ENCODE results near the gene ACAP2. TPM values are rescaled to one million over a fixed set of nuclear protein-coding genes. Genes with fewer than 3 reads are reported as not detected.

ACAP2 gene
- polyA plus RNA-seq, 2 of the 4 experiments (the other 2 are of a cell fraction): 7.8 to 26.0 TPM

GRCh38 chr3:195460091-195460713 is 17.4 kb upstream of the ACAP2 start:
- TF ChIP-seq REST (IDR thresholded peaks at IDR 0.05): no peak
- TF ChIP-seq HOXB13 (CRISPR knock-in tag; IDR thresholded peaks at IDR 0.05; ENCODE audit: low read depth): no peak
- TF ChIP-seq PHF8 (IDR thresholded peaks at IDR 0.05; ENCODE audit: borderline replicate concordance, low read depth): no peak
- TF ChIP-seq EP300 (IDR thresholded peaks at IDR 0.05): no peak
- TF ChIP-seq POLR2AphosphoS2 (conservative IDR thresholded peaks at IDR 0.05; ENCODE audit: low read length): no peak
- TF ChIP-seq HOXA7 (CRISPR knock-in tag; IDR thresholded peaks at IDR 0.05): no peak
- TF ChIP-seq CBX8 (IDR thresholded peaks at IDR 0.05): no peak
- H3K9me3 ChIP-seq: no peaks in the 10 kb centered on the region
- no peak for DNase-seq (ENCODE audit: low read depth in 1 of 2, low spot score in 1 of 2)
- ChIA-PET POLR2A (no interaction called here), CTCF (interaction anchor here (0.6 kb wide), 1 partner anchor 587 kb away, joined by 3 read pairs; no protein-coding TSS in a partner anchor)
- no peak for FAIRE-seq
- H3K27ac ChIP-seq: no peak overlapping the region
- H3K4me2 ChIP-seq: no peak overlapping the region
- H3K4me1 ChIP-seq: no peaks in the 10 kb centered on the region
- no peak for ATAC-seq
- no peak overlapping the region for H3K4me3 ChIP-seq
- 93% methylated on average over 2 of the region's 2 CpGs for WGBS (ENCODE audit: missing lambda C conversion rate)

GRCh38 chr3:195458316-195458717 is 15.5 kb upstream of the ACAP2 start:
- ATAC-seq (no peak; a peak in 1 of 6 replicates), DNase-seq (ENCODE audit: low read depth in 1 of 2, low spot score in 1 of 2) (no peak), FAIRE-seq (no peak)
- Histone ChIP-seq H3K4me1 (no peaks in the 10 kb centered on the region), H3K9me3 (no peaks in the 10 kb centered on the region), H3K27ac (no peak overlapping the region), H3K4me3 (no peak overlapping the region), H3K4me2 (no peak overlapping the region)
- 66% methylated on average over 2 of the region's 2 CpGs for WGBS (ENCODE audit: missing lambda C conversion rate)
- TF ChIP-seq ATOH8 (CRISPR knock-in tag; IDR thresholded peaks at IDR 0.05; ENCODE audit: low read depth) (no peak), EHMT2 (IDR thresholded peaks at IDR 0.05; ENCODE audit: low read depth) (no peak), ELK1 (IDR thresholded peaks at IDR 0.05; ENCODE audit: low read depth, low read length) (no peak), HOXB5 (CRISPR knock-in tag; IDR thresholded peaks at IDR 0.05) (no peak), RARB (CRISPR knock-in tag; IDR thresholded peaks at IDR 0.05) (no peak), RCOR1 (IDR thresholded peaks at IDR 0.05; ENCODE audit: low read depth, low read length) (no peak), ESRRA (IDR thresholded peaks at IDR 0.05; ENCODE audit: borderline replicate concordance, low read length) (no peak), MAX (IDR thresholded peaks at IDR 0.05) (no peak)
- ChIA-PET POLR2A (no interaction called here), CTCF (no interaction called here)

GRCh38 chr3:195455789-195456188 is 13.0 kb upstream of the ACAP2 start:
- H3K9me3 ChIP-seq: no peaks in the 10 kb centered on the region
- H3K4me3 ChIP-seq: no peak overlapping the region
- no peaks in the 10 kb centered on the region for H3K4me1 ChIP-seq
- ChIA-PET POLR2A (no interaction called here), CTCF (interaction anchor here (1.3 kb wide), 1 partner anchor 185 kb away, joined by 4 read pairs; the partner anchor contains the start of gene XXYLT1)
- DNase-seq (ENCODE audit: low read depth in 1 of 2, low spot score in 1 of 2): no peak
- ATAC-seq: no peak
- 80% methylated on average over 7 of the region's 7 CpGs for WGBS (ENCODE audit: missing lambda C conversion rate)
- FAIRE-seq: no peak
- no peak overlapping the region for H3K4me2 ChIP-seq
- H3K27ac ChIP-seq: no peak overlapping the region
- no peak for TF ChIP-seq RNF2 (IDR thresholded peaks at IDR 0.05; ENCODE audit: borderline replicate concordance, low read depth)
- no peak for TF ChIP-seq ELK1 (IDR thresholded peaks at IDR 0.05; ENCODE audit: low read depth, low read length)
- no peak for TF ChIP-seq CBX8 (IDR thresholded peaks at IDR 0.05)
- TF ChIP-seq ZSCAN20 (CRISPR knock-in tag; IDR thresholded peaks at IDR 0.05): no peak
- no peak for TF ChIP-seq MYC (IDR thresholded peaks at IDR 0.05; ENCODE audit: borderline replicate concordance, low read length)
- no peak for TF ChIP-seq RCOR1 (IDR thresholded peaks at IDR 0.05; ENCODE audit: low read depth, low read length)
- TF ChIP-seq PBX3 (IDR thresholded peaks at IDR 0.05): no peak
- no peak for TF ChIP-seq BCL3 (IDR thresholded peaks at IDR 0.05)
- no peak for TF ChIP-seq TP53 (CRISPR knock-in tag; IDR thresholded peaks at IDR 0.05)
- no peak for TF ChIP-seq GATA3 (IDR thresholded peaks at IDR 0.05; ENCODE audit: borderline replicate concordance)
- no peak for TF ChIP-seq E2F6 (IDR thresholded peaks at IDR 0.05; ENCODE audit: borderline replicate concordance, low read depth)

Data from A549 (cell line).